DLD1 (cell line): ENCODE data around the gene RCE1.
"Not testable (repeated sequence)": the region's sequence is repeated elsewhere in the genome, so short reads cannot be mapped to it uniquely, and the experiment has no call there.

ENCODE experiments used
- in situ Hi-C: cut with HindIII; loops from 2 replicates; pipeline ENCODE4 v1.10.0; 2017; ENCODE audit warnings: low sequenced_read_pairs

RCE1 gene

GRCh38 chr11:66842896-66843775 is at the start of gene RCE1:
RCE1 (plus strand) TSS chr11:66843441; CDS start chr11:66843456, 15 bp downstream.
- in situ Hi-C loops = no loop called here

- in situ Hi-C loops = not testable (repeated sequence)
Measured at GRCh38 chr11:66799815-66800214, 43.4 kb upstream of the RCE1 start.

- in situ Hi-C loops = no loop called here
Measured at GRCh38 chr11:66800720-66801428, 42.4 kb upstream of the RCE1 start.

GRCh38 chr11:66809592-66809991 is 33.6 kb upstream of the RCE1 start:
- in situ Hi-C loops = no loop called here

- in situ Hi-C loops = no loop called here
Measured at GRCh38 chr11:66810576-66811185, 32.6 kb upstream of the RCE1 start.

GRCh38 chr11:66814678-66815077 is 28.6 kb upstream of the RCE1 start:
- in situ Hi-C loops = no loop called here

GRCh38 chr11:66815646-66816045 is 27.6 kb upstream of the RCE1 start:
- in situ Hi-C loops = no loop called here

GRCh38 chr11:66818231-66818955 is 24.8 kb upstream of the RCE1 start:
- in situ Hi-C loops = no loop called here

GRCh38 chr11:66820381-66820780 is 22.9 kb upstream of the RCE1 start:
- in situ Hi-C loops = no loop called here

- in situ Hi-C loops = no loop called here
Measured at GRCh38 chr11:66820901-66821300, 22.3 kb upstream of the RCE1 start.

GRCh38 chr11:66823700-66824099 is 19.5 kb upstream of the RCE1 start:
- in situ Hi-C loops = no loop called here

- in situ Hi-C loops = not testable (repeated sequence)
Measured at GRCh38 chr11:66824573-66824972, 18.7 kb upstream of the RCE1 start.

GRCh38 chr11:66834539-66834845 is 8.7 kb upstream of the RCE1 start:
- in situ Hi-C loops = no loop called here

- in situ Hi-C loops = no loop called here
Measured at GRCh38 chr11:66834943-66835342, 8.3 kb upstream of the RCE1 start.

GRCh38 chr11:66835768-66836405 is 7.4 kb upstream of the RCE1 start:
- in situ Hi-C loops = no loop called here

- in situ Hi-C loops = no loop called here
Measured at GRCh38 chr11:66840317-66841091, 2.7 kb upstream of the RCE1 start.

- in situ Hi-C loops = no loop called here
Measured at GRCh38 chr11:66841861-66842260, 1.4 kb upstream of the RCE1 start.

GRCh38 chr11:66842501-66842895 is 743 bp upstream of the RCE1 start:
- in situ Hi-C loops = no loop called here

- in situ Hi-C loops = no loop called here
Measured at GRCh38 chr11:66843776-66844495, 695 bp downstream of the RCE1 start.
